AG09319 (cell line): ENCODE data around the gene ZXDC.

Source experiments
- DNase-seq: peaks from one replicate; pipeline ENCODE4 v3.0.0-alpha.2; 2010; ENCODE audit warnings: low read depth; ENCODE audit errors: extremely low read depth
- TF ChIP-seq, protein P1 (sequence below): IDR thresholded peaks from 2 replicates; pipeline ENCODE4 v1.5.1; 2011; ENCODE audit warnings: low read depth, mild to moderate bottlenecking, inconsistent platforms, low read length, moderate library complexity

Gene ZXDC

DNA sequence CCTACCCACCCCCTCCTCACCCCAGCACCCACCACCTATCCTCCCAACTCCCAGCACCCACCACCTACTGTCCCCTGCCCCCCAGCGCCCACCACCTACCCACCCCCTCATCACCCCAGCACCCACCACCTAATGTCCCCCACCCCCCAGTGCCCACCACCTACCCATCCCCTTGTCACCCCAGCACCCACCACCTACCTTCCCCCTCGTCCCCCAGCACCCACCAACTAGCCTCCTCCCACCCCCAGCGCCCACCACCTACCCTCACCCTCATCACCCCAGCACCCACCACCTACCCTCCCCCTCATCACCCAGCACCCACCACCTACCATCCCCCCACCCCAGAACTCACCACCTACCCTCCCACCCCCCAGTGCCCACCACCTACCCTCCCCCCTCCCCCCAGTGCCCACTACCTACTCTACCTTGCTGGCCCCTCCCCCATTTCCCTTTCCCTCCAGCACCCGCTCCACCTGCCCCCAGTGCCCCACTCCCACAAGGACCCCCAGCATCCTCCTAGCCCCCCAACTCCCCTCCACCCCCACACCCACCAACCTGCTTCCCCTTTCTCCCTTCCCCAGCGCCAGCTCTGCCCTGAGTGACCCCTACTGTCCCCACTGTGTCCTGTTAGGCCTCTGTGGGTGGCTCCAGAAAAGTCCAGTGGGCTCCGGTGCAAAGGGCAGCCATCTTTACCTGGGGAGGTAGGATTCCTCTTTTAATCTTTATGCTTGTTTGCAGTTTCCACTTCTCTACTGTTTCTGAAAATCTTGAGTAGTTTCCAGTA is 40.7 kb upstream of the ZXDC start:
- no peak for DNase-seq
- TF ChIP-seq, protein P1, sequence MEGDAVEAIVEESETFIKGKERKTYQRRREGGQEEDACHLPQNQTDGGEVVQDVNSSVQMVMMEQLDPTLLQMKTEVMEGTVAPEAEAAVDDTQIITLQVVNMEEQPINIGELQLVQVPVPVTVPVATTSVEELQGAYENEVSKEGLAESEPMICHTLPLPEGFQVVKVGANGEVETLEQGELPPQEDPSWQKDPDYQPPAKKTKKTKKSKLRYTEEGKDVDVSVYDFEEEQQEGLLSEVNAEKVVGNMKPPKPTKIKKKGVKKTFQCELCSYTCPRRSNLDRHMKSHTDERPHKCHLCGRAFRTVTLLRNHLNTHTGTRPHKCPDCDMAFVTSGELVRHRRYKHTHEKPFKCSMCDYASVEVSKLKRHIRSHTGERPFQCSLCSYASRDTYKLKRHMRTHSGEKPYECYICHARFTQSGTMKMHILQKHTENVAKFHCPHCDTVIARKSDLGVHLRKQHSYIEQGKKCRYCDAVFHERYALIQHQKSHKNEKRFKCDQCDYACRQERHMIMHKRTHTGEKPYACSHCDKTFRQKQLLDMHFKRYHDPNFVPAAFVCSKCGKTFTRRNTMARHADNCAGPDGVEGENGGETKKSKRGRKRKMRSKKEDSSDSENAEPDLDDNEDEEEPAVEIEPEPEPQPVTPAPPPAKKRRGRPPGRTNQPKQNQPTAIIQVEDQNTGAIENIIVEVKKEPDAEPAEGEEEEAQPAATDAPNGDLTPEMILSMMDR, result no peak

DNA sequence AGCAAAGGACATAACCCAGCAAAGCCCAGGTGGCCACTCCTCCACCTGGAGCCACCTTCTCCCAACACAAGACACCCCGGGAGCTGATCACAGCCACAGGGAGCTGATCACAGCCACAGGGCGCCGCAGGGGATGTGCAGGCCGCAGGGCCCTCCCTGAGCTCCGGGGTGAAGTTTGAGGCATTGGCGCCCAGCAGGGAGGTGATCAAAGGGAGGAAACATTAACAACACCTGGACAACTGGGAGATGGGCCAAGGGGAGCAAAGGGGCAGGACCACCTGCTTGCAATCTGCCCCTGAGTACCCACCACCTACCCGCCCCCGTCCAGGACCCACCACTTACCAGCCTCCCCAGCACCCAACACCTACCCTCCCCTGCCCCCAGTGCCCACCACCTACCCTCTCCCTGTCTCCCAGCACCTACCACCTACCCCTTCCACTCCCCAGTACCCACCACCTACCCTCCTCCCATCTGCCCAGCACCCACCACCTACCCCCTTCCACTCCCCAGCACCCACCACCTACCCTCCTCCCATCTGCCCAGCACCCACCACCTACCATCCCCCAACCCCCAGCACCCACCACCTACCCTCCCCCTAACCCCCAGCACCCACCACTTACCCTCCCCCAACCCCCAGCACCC is 39.5 kb upstream of the ZXDC start:
- TF ChIP-seq, protein P1, result no peak
- no peak for DNase-seq

DNA sequence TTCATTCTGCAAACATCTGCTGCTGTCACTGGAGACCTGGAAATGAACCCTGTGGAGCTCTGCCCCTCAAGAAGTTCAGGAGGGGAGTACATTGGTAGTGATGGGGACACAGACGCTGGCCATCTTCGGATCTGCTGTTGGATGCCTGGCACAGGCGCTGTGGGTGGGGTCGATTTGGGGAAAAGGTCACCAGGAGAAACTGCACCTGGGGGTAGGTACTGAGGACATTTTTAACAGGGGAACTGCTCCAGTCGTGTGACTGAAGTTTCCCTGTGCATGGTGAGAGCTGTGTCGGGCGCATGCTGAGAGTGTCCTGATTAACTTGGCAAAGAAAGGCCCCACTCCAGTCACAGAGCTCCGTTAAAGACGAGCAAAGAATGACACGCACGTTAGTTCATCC is 38.5 kb upstream of the ZXDC start:
- DNase-seq, result no peak
- TF ChIP-seq, protein P1, result no peak

DNA sequence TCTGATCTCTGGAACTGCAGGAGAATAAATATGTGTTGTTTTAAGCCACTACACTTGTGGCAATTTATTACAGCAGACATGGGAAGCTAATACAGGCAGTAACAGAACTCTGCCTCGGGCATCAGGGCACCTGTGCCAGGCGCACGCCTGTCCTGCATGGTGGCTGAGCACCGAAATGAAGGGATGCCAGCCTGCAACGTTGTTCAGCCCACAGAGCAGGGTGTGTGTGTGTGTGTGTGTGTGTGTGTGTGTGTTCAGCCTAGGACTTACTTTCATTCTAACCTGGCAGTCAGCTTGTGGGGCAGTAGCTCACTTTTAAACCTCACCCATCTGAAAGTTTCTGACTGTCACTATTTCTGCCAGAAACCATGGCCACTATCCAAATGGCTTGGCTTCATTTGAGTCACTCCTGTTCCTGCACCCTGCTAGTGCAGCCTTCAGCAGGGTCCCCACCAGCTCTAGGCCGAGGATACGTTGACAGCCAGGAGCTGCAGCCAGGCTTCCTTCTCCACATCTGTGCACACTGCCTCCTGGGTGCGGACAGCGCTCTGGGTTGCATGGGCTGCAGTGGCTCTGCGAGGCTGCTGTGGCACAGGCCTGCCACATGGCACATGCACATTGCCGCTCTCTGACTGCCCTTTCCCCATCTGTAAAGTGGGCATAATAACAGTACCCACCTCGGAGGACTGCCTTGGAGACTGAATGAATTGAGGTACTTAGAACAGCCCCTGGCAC is 37.4 kb upstream of the ZXDC start:
- DNase-seq, result no peak
- TF ChIP-seq, protein P1, result no peak

DNA sequence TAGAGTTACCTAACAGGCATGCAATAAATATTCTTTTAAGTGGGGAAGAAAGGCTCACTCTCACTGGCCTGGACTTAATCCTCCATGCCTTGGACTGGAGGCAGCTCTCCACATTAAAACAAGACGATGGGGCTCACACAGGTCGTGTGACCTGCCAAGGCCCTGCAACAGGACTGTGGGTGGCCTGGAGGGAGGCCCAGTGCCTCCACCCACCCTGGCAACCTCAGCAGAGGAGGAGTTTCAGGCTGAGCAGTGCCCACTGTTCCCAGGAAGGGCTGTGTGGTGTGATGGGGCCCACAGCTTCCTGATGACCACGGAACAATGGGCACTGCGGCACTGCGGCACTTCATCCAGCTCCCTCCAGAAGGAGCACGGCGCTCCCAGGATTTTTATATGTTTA is 36.3 kb upstream of the ZXDC start:
- DNase-seq, result no peak
- TF ChIP-seq, protein P1, result no peak

DNA sequence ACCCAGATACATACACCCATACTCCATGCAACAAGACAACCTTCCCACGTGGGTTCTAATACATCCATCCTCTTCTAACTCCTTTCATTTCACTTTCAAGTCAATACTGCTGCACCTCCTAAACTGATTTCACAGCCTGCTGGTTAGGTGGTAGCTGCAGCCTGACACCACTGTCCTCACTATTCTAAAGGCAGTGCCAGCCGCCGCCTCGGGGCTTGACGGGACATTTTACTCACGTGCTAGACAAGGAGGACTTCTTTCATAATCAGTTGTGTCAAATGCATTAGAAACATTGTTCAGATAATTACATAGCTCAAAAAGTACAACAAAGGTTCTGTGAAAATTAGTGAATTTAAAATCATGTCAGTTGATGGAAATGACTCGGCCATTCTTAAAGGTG is 35.6 kb upstream of the ZXDC start:
- TF ChIP-seq, protein P1, result no peak
- no peak for DNase-seq

DNA sequence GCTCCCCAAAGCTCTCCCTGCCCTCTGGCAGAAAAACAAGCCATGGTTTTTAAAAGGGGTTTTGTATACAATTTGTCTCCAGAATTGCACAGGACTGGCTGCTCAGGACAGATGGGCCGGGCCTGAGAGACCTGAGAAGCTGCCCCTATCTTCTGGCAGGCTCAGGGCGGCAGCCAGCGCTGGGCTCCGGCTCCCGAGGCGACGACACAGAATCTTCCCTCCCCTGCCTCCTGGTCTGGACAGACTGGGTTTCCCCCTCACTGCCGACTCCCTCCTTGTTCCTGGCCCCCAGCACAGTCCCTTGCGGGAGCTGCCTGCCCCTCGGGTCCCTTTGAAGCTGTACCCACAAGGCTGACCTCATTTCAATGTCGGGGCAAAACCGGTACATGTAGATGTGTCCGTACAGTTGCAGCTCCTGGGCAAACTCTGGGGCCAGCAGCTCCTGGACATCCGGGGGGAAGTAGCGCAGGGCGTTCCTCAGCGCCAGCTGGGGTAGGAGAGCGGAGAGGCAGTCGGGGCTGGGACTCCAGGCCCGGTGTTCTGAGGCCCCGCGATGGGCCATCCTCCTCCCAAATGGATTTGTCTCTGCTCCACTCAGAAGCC is 34.7 kb upstream of the ZXDC start:
- TF ChIP-seq, protein P1, result no peak
- no peak for DNase-seq
